CD4-positive, CD25-positive, alpha-beta regulatory T cell (primary cell): ENCODE measurements around the gene KCTD3. TPM values are rescaled to one million over a fixed set of nuclear protein-coding genes. Genes with fewer than 3 reads are reported as not detected.

ENCODE experiments used
- ATAC-seq, 2 donors: fragments of 150-1000 bp; cut with Tn5 transposase; one replicate each; pipeline ENCODE4 v1.10.0; 2021; ENCODE audit warnings: low read depth in 2 of 2, moderate number of reproducible peaks in 2 of 2, moderate library complexity in 1 of 2
- DNase-seq, 3 donors: peaks; one replicate each; pipeline versions ENCODE4 v3.0.0 to v3.0.0-alpha.2; 2012 to 2022; ENCODE audit warnings: mixed read lengths in 1 of 3
- H3K27ac ChIP-seq: one replicate; pipeline ENCODE4 v1.7.0; 2013; ENCODE audit warnings: mild to moderate bottlenecking, low read length; ENCODE audit not compliant: insufficient read depth, poor library complexity, severe bottlenecking
- H3K27me3 ChIP-seq: one replicate; pipeline ENCODE4 v1.7.0; 2013; ENCODE audit warnings: low read length; ENCODE audit not compliant: control insufficient read depth, insufficient read depth
- H3K36me3 ChIP-seq: one replicate; pipeline ENCODE4 v1.7.0; 2013; ENCODE audit warnings: mild to moderate bottlenecking, low read length, moderate library complexity; ENCODE audit not compliant: control insufficient read depth, insufficient read depth
- H3K4me1 ChIP-seq: 2 replicates; pipeline ENCODE4 v1.7.0; 2013; ENCODE audit warnings: mild to moderate bottlenecking, low read length; ENCODE audit not compliant: insufficient read depth, control insufficient read depth, poor library complexity, severe bottlenecking
- H3K4me3 ChIP-seq: one replicate; pipeline ENCODE4 v1.7.0; 2013; ENCODE audit warnings: low read depth, mild to moderate bottlenecking, low read length, moderate library complexity
- H3K9me3 ChIP-seq, 2 experiments: 1 replicate in 1 of 2; 2 replicates in 1 of 2; pipeline ENCODE4 v1.7.0; 2013; ENCODE audit warnings: low read length in 2 of 2, mild to moderate bottlenecking in 1 of 2, moderate library complexity in 1 of 2; ENCODE audit not compliant: control insufficient read depth in 2 of 2
- H3K27ac Mint-ChIP-seq, 3 donors: one replicate each; pipeline ENCODE4 v1.8.0; 2020 to 2022; ENCODE audit warnings: mild to moderate bottlenecking in 3 of 3, mixed read lengths in 3 of 3, moderate library complexity in 2 of 3
- H3K27me3 Mint-ChIP-seq: one replicate; pipeline ENCODE4 v1.8.0; 2022; ENCODE audit warnings: mild to moderate bottlenecking, mixed read lengths
- H3K36me3 Mint-ChIP-seq: one replicate; pipeline ENCODE4 v1.8.0; 2020; ENCODE audit warnings: mixed read lengths
- H3K4me1 Mint-ChIP-seq, 4 donors: one replicate each; pipeline ENCODE4 v1.8.0; 2020 to 2022; ENCODE audit warnings: mixed read lengths in 4 of 4, mild to moderate bottlenecking in 1 of 4
- H3K4me3 Mint-ChIP-seq, 4 donors: one replicate each; pipeline ENCODE4 v1.8.0; 2020 to 2022; ENCODE audit warnings: mild to moderate bottlenecking in 4 of 4, mixed read lengths in 4 of 4, moderate library complexity in 3 of 4
- H3K9me3 Mint-ChIP-seq, 7 donors: one replicate each; pipeline ENCODE4 v1.8.0; 2020 to 2022; ENCODE audit warnings: mixed read lengths in 7 of 7, mild to moderate bottlenecking in 3 of 7, moderate library complexity in 2 of 7
- polyA plus RNA-seq, 4 donors: library from polyadenylated mRNA; unstranded; fragments of 300-500 nt; fragmentation: Illumina TruSeq; gene quantifications; one replicate each; pipeline ENCODE4 v1.2.3, GENCODE V29; 2021
- total RNA-seq: library from RNA; stranded (reverse); gene quantifications from one replicate; pipeline ENCODE4 v1.2.3, GENCODE V29; 2022

The KCTD3 gene
- total and polyA plus RNA-seq, 5 donors from 2014 or later: 0.22 to 0.39 (median 0.24) TPM; not detected in 2

GRCh38 chr1:215669806-215670491 is 102.8 kb downstream of the KCTD3 start:
- no peak for ATAC-seq
- DNase-seq: no peak

More at GRCh38 chr1:215669806-215670491, 102.8 kb downstream of the KCTD3 start:
- H3K27me3 Mint-ChIP-seq: no peaks in the 10 kb centered on the region
- H3K4me3 Mint-ChIP-seq: no peak overlapping the region
- Histone ChIP-seq H3K36me3 (no peaks in the 10 kb centered on the region), H3K4me3 (no peak overlapping the region), H3K27me3 (no peaks in the 10 kb centered on the region), H3K9me3 (no peaks in the 10 kb centered on the region), H3K4me1 (no peaks in the 10 kb centered on the region), H3K27ac (no peak overlapping the region)
- H3K4me1 Mint-ChIP-seq: no peaks in the 10 kb centered on the region
- peaks cover 0 to 6% (median 0%) of the 10 kb centered on the region in 7 donors for H3K9me3 Mint-ChIP-seq
- no peak overlapping the region for H3K27ac Mint-ChIP-seq
- H3K36me3 Mint-ChIP-seq: no peaks in the 10 kb centered on the region
